DMS53 treated with DMSO at 0.1 percent for 48 hours (cell line): ENCODE data around the gene MEDAG.
A peak's percentile ranks its signal among the peaks of the same experiment; 100 is the strongest.

ENCODE experiments used
- DNase-seq: peaks from one replicate; lab custom pipeline; 2025; ENCODE audit not compliant: unreplicated experiment; lab: John Stamatoyannopoulos, UW

MEDAG gene

DNA sequence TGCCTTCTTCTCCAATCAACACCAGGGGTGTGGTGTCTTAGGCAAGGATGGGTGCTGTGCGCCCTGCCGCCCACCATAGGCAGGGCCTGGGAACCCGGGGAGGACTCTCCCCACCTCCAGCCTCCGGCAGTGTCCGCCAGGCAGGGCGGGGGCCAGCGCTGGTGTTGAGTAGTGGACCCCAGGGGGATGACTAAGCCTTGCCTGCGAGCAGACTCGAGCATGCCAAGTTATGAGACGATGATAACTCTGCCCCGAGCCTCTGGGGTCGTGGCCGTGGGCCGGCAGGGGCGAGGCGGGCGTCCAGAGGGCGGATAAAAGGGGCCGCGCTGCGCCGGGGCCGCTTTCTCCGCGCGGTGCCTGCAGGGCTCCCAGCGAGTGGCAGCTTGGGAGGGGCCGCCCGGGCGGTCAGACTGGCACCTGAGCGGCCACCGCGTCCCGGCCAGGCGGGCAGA, at the start of gene MEDAG:
TSS of gene MEDAG (plus strand) at position 340 of the 452 bp plus-strand sequence. CDS start 245 bp downstream, outside the sequence.
- DNase-seq: no peak

DNA sequence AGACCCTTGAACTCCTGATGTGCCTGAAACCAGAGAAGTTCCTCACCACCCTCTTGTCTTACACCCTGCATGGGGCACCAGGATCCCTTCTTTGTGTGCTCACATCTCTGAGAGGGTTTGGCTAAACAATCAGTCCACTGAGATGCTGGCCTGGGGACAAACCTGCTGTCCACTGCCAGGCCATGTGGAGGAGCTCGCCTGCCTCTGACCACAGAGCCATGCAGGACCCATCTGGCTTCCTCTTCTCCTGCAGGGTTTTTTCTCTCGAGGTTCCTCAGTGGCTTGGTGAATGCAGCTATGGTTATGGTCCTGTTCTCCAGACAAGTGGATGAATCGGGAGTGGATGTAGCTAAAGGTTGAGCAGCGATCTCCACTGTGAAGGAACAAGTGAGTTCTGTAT, 49.1 kb upstream of the MEDAG start:
- DNase-seq: no peak

DNA sequence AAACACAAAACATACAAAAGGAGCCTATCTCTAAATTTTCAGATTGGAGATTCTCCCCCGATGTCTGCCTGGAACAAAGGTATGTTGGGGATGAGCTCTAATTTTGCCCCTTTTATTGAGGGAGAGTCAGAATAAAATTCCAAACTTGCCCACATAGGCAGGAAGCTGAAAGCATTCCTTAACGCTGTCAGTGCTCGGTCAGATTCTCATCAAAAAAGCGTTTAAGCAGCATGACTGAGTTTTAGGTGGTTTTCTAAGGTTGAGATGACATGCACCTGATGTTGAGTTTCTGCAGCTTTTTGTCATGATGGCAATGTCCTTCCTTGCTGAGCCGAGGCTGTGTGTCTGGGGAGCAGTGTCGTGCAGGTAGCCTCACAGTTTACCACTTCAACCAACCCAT, 48.4 kb upstream of the MEDAG start:
- no peak for DNase-seq

DNA sequence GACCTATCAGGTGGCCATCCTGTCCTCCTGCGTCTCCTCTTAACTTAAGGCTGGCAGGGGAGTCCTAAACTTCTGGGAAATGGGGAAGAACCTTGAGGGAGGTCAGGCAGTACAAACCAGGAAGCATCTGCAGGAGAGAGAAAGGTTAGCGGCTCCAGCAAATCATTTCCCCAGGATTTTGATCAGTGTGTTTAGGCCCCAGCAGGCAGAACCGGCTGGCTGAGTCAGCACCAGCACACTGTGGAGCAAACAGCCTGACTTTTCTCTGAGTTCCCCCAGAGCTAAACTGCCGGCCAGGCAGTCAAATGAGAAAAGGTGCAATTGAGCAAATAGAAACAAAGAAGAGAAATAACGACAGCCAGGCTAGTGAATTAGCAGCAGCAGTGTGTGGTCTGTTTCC, 46.7 kb upstream of the MEDAG start:
- no peak for DNase-seq

DNA sequence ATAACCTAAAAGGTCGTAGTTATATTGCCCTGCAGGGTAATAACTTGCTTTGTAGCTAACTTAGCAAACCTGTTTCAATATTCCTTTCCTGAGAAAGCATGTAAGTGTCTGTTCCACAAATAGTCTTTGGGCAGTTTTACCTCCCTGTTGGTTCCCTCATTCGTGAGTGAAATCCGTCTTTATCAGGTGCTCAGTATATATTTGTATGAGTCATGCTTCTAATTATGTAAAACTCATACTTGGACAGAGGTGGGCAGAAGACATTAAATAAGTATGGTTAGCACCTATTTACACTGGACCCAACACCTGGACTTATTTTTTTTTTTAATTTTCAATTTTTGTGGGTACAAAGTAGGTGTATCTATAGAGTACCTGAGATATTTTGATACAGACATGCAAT, 44.9 kb upstream of the MEDAG start:
- DNase-seq: no peak

DNA sequence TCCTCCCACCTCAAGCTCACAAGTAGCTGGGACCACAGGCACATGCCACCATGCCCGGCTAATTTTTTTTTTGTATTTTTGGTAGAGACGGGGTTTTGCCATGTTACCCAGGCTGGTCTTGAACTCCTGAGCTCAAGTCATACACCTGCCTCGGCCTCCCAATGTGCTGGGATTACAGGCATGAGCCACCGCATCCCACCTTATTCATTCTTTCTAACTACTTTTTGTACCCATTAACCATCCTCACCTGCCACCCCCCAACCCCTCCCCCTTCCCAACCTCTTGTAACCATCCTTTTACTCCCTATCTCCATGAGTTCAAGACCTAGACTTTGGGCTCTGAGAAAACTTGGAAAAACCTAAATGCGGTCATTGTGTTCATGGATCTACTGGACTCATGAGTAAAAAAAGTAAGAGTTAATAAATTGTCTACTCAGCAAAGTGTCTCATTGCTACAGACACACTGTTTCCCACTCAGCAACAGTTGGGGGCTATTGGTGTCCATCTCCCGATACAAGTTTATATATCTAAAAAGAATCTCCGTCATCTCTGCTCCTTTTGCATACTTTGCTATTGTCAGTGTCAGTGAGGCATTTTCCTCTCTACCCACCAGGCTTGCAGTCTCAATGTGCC, 44.1 kb upstream of the MEDAG start:
- DNase-seq: no peak

DNA sequence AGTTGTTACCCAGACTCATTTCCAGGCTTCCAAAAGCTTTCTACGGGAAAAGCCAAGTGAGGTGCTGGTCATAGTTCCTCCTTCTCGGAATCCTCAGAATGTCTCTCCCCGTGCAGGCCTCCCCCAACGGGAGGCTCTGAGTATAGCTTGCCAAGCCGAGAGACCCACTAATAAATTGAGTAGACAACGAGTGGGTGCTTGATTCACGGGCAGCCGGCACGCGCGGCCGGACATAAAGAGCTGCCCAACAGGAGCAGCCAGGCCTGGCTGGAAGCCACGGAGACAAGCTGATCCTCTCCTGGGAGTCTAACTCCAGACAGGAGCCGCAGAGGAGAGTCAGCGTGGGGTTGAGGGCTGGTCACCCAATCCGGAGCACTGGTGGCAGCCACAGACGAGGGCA, 43.4 kb upstream of the MEDAG start:
- DNase-seq: no peak

DNA sequence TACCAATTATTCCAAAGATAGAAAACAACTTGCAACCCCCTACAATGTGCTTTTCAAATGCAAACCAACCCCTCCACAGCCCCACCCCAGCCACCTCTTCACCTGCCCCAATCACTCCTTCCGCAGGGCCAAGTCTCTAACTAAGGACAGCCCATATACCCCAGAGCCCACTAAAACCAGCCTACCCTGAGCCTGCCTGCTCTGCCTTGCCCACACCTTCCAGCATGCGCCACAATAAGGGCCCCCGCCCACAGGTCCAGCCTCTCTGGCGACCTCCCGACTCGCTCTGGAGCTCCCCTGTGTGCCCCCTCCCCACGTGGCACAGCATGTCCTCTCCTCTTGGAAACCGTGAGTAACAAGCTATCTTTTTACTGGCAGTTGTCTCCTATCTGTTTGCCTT, 42.8 kb upstream of the MEDAG start:
- DNase-seq: no peak

DNA sequence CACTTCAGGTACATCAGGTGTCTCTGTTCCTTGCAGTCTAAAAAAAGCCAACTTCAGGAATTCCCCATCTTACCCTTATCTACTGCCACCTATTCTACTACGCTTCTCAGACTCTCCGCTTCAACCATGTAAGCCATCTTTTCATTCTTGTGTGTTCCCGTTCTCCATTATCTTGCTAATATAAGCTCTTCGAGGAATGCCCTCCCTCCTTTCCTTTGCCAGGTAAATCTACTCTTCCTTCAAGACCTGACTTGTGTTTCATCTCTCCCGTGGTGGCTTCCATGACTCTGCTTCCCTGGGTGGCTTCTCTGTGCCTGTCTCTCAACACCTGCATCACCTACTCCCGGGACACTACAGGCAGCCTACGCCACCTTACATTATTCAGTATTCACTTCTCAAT, 42.3 kb upstream of the MEDAG start:
- DNase-seq: no peak

DNA sequence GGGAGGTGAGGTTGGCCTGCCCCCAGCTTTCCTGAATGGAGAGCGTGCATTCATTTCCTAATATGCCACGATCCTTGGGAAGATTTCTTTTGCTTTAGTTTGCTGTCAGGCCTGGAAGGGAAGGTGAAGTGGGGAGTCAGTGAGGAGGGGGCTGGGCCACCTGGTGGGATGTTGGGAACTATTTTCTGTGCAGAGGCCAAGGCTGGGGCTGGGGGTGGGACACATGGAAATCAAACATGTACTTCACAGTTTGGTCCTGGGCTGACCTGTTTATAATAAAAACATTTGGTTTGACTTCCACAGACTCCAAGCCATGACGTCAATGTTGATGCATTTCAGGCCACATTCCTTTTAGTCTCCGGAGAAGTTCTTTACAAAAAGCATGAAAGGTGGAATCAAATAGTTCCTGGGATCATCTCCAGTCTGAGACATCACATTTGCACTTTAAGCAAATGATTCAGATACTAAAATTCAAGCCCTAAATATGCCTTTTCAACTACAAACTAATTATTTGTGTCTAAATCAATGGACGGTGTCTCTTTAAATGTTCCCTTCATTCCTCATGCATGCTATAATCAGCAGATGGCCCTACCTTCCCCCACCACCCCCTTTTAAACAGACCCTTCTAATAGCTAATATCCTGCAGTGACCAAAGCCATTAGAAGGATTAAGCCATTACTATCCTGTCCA, 41.5 kb upstream of the MEDAG start:
- DNase-seq: no peak

DNA sequence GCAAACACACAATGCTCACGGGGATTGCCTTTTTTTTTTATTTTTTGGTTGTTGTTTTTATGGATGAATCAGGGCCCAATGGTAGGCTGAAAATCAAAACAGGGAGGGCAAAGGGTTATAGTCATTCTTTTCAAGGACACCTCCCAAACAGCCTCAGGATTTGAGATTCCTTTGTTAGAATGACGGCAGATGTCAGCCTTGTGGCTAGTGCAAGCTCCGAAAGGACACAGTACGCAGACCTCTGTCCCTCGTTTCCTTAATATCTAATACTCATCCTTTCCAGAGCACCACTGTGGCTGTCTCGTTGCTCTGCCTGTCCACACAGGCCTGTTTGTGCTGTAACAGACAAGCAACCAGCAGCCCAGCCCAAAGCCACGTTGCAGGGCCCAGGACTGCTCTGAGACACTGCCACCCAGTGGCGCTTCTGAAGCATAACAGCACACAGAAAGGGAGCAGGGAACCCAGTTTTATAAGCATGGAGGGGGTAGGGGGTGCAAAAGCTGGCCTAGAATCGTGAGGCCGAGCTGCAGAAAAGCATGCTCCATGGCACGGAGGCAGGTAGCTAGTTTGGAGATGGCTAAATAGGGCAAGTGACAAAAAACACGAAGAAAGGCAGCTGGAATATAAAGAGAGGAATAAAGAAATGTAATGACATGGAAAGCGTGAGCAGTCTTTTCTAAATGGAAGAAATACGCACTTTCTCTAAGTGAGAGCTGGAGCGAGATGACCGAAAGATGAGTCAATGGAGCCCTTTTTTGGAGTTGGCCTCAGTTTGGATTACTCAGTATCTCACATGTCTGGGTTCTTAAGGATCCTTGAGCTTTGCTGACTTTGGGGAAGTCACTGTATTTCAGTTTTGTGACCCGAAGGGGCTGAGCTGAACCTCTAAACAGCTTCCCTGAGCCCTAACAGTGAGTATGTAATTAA, 40.7 kb upstream of the MEDAG start:
- DNase-seq: peak; percentile 71

DNA sequence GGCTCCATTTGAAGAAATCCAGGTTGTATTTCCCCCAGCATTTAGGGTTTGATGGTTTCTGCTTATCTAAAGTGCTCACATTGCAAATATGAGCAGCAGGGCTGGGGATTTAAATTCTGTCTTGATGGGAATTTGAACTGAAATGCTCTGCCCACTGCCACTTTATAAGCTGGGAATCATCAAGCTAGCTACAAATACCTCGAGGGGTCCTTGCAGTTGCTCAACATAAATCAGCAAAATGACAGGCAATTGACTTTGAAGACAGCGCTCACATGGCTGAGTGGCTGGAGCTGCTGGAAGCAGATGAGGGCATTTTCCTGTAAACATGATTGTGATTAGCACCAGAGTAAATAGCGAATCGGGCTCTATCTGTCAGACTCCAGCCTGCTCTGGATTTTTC, 39.4 kb upstream of the MEDAG start:
- no peak for DNase-seq

DNA sequence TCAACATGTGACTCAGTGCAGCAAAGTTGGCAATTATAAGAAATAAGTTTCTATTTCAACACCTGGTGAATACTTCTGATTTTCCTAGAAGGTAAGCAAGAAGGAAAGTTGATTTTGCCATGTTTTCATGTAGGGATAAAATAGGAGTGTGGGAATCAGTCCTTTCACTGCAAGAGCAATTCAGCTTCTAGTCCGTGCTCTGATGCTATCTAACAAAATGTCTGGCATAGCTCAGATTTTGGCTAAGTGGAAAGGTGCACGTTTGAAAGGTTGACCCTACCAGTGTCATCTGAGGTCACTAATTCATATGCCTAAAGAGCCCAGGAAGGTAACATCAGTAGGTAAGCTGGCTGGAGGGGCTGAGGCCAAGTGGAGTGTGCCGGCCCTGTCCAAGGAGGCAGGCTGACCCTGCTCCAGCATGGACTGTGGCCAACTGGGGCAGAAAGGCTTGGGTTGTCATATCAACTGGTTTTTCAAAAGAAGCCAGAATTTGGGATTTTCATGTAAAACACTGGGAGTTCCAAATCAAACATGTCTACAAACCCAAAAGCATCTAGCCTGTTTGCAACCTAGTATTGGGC, 38.9 kb upstream of the MEDAG start:
- no peak for DNase-seq

DNA sequence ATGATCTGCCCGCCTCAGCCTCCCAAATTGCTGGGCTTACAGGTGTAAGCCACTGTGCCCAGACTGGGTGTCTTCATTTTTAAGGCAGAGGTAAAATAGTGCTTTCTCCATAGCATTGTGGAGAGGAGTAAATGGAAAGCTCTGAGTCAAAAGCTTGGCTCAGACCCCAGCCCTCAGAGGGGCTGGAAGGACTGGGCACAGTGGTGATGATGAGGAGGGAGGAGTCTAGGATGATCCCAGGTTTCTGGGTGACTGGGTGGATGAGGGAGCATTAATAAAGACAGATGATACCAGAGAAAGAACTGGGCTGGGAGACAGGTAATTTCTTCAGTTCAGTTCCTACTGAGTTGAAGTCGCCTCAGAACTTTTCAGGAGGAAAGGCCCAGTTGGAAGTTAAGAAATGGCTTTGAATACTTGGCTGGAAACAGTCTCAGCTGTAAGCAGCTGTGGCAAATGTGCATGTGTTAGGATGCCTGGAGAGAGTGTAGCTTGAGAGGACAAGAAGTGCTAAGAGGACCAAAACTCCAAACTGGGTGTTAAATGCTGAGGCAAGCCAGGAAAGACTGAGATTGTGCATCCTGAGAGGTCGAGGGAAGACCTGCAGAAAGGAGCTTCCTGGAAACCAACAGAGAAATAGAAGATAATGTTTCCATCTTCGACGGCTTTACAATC, 37.1 kb upstream of the MEDAG start:
- no peak for DNase-seq

DNA sequence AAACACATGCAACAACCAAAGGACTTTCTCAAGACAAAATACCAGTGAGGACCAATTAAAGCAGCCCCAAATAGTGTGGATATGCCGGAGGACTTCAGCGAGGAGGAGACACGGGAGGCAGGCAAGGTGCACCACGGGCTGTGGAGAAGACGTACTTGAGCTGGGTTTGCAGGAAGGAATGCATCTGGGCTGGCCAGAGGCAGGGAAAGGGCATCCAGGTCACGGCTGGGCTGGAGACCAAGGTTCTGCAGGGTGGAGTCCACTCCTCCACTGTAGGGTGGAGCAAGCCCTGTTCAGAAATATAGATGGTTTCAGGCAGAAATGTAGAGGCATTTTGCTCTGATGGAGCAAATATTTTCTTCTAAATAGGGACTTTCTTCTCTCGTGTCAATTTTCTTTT, 36.6 kb upstream of the MEDAG start:
- no peak for DNase-seq

DNA sequence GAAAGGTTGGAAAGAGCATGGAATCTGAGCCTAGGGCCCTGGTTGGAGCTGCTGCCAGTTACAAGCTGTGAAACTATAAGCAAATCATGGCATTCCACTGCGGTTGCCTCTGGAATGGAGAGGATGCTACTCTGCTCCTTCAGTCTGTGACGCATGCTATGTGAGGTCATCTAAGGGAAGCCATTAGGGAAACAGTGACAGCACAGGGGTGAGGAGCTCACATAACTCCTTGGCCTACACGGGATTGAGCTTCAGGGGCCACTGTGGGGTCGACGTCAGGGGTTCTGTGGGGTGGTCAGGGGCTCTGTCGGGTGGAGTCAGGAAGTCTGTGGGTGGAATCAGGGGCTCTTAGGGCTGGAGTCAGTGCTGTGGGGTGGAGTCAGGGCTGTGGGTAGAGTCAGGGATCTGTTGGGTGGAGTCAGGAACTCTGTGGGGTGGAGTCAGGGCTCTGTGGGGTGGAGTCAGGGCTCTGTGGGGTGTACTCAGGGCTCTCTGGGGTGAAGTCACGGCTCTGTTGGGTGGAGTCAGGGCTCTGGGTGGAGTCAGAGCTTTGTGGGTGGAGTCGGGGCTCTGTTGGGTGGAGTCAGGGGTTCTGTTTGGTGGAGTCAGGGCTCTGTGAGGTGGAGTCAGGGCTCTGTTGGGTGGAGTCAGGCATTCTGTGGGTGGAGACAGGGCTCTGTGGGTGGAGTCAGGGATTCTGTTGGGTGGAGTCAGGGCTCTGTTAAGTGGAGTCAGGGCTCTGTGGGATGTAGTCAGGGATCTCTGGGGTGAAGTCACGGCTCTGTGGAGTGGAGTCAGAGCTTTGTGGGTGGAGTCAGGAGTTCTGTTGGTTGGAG, 35.8 kb upstream of the MEDAG start:
- no peak for DNase-seq

DNA sequence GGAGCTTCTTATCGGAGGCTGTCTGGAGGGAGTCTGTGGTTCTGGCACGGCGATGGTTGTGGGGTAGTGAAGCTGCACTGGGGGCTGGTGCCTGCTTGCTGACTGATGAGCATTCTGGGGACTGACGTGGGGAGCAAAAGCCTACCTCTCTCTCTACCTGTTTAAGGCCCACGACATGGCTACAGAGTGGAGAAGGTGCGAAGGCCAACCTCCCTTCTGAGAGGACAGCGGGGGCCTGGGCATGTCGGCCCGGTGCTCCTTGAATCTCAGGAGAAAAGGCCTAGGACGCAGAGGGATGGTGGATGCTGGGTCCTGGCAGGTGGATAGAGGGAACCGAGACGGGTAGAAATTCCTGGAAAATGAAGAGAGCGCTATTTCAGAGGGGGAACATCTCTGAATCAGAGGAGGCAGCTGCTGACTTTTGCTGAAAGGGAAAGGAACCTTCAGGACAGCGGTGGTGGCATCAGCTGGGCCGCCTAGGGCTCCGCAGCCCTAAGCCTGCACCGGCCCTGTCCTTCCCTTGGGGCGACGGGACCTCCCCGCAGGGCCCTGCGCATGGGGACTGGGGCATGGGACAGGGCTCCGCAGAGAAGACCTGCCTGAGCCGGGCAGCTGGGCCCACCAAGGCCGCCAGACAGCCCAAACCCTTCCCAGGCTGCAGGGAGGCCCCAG, 35.0 kb upstream of the MEDAG start:
- no peak for DNase-seq

DNA sequence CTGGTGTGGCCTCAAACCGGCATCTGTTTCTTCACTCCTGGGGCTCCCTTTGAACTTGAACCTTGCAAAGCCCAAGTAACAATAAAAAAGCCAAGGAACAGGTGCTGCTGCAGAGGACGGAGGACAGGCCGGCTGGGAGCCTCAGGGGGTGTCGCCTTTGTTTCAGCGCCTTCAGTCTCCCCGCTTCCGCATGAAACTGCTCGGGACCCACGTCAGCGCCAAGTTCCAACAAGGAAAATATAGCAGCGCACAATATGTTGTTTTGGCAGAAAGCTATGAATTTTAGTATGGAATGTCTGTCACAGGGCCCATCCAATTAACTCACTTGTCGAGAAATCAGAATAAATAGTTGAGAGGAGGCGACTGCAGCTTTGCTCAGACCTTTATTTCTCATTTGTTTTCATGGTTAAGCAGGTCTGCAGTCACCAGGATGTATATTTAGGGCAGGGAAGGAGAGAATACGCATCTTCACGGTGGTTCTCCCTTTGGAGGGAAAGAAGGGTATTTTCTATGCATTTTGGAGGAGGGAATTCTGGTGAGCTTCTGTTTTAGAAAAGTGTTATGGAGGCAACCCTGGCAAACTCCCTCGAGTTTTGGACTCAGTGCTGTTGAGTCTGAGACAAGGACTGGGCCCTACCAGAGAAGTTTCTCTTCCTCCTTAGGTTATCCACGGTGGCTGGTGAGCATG, 34.3 kb upstream of the MEDAG start:
- no peak for DNase-seq

DNA sequence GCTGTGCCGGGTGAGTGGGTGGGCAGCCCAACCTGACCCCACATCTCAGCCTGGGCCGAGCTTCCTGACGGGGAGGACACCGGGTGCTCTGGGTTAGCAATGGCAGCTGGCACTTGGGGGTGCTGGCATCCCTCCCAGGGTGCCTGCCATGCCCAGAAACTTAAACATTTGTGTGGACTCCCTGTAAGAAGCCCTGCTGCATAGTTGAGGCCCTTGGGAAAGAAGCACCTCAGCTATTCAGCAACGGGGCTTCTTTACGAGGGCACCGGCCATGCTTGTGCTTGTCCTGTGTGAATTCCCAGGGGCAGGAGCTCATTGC, 33.8 kb upstream of the MEDAG start:
- DNase-seq: no peak
